NAMALWA (cell line): ENCODE results near the gene USH2A.

ENCODE experiments used
- DNase-seq: peaks from one replicate; pipeline ENCODE4 v3.0.0-alpha.2; 2015; ENCODE audit warnings: low spot score

Gene USH2A

DNA sequence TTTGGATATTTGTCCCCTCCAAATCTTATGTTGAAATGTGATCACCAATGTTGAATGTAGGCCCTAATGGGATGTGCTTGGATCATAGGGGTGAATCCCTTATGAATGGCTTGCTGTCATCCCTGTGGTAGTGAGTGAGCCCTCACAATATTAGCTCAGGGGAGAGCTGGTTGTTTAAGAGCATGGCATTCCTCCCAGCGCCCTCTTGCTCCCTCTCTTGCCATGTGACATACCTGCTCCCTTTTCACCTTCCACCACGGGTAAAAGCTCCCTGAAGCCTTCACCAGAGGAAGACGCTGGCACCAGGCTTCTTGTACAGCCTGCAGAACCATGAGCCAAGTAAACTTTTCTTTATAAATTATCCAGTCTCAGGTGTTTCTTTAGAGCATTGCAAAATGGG is 550.6 kb downstream of the USH2A start:
- no peak for DNase-seq

DNA sequence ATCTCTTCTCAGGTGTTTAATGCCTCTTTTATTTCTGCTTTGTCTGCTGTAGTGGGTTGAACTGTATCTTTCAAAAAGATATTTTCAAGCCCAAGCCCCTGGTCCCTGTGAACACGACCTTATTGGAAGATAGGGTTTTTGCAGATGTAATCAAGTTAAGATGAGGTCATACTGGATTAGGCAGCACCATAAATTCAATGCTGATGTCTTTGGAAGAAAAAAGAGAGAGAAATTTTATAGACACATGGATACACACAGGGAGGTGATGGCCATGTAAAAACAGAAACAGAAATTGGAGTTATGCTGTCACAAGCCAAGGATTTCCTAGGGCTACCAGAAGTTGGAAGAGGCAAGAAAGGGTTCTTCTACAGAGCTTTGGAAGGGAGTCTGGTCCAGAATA is 554.7 kb downstream of the USH2A start:
- no peak for DNase-seq

DNA sequence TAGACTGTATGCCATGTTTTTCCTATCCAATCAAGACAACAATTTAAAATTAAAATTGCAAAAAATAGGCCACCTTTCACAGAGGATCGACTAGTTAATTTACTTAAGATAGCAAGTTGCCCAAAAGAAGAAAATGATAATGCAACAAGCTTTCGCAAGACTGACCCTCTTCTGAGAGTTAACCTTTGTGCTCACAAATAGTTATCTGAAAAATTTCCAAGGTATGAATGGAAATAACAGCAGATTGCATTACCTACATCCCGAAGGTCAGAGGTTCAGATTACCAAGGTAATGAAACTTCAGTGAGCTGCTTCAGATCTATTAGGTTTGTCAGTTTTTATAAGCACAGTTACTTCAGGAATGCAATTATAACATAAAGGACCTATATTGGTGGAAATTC is 558.2 kb downstream of the USH2A start:
- DNase-seq, result no peak

DNA sequence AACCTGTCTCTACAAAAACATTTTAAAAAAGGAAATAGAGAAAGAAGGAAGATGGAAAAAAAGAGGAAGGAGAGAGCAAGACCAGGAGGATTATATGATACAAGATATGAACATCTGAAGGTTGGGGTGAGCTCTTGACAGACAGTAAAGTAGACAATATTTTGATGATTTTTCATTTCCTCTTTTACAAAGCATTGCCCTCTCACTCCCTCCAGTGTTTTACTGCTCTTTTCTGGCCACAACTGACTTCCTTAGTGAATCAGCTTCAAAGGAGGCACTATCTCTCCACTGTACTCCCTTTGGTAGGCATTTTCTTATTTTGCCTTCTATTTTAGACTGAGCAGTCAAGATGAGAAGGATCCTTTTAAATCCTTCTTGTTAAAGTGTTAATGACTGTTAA is 559.5 kb downstream of the USH2A start:
- peak; percentile 3 for DNase-seq

GRCh38 chr1:215860833-215861232 is 562.4 kb downstream of the USH2A start:
- no peak for DNase-seq

DNA sequence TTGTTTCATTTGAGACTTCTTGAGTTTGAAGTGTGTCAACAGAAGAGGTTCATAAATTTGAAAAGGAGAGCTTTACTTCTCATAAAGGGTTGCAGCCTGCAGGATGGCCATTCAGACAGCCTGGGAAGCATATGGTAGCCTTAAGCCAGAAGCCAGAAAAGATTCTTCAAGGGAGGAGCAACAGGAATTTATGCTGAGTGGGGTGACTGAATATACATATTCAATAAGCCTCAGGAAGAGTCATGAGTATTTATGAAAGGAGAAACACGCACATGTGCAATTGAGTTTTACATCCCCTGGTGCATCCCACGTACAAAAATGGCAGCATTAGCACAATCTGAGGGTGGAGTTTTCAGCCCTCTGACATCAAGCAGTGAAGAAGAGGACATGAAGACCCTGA is 565.9 kb downstream of the USH2A start:
- no peak for DNase-seq

DNA sequence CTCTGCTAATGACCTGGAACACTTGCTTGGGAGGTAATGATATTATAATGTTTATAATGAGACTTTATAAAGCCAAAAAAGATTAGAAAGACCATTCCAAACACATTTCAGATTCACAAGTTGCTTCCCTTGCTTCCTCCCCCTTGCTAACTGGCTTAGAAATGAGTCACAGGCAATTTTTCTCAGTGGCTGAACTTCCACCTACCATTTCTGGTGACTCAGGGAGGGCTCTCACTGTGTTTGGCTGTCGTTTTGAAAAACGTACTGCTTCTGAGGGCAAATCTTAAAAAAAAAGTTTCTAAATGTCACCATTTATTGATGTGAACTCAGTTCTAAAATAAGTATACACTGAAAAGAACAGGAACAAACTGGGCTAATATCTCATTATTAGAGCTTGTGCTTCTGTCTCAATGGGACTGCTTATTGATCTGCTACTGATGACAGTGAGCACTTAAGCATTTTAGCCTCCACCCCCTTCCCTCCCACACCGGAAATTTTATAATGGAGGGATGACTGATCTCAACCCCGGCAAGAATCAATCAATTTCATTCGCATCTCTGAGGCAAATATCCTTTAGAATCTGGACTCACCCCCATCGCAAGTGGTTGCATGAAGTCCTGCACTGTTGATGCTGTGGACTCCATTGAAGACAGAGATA is 577.9 kb downstream of the USH2A start:
- no peak for DNase-seq

- DNase-seq, result no peak
Observed at GRCh38 chr1:215844777-215845176, 578.5 kb downstream of the USH2A start.

DNA sequence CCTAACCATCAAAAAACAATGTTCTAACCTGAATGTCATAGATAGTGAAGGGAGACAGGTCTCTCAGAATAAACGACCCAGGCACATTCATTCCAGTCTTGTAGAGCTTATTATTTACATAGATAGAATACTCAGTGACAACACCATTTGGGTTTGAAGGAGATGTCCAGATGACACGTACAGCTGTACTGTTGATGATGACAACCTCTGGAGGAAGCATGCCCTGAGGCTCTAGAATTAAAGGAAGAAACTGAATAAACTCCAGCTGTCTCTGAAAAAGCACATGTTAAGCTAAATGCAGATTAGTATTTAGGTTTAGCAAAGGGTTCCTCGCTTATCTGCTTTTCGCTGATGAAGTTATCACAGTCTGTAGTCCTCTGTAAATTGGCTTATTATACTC is 579.0 kb downstream of the USH2A start:
- no peak for DNase-seq

- no peak for DNase-seq
Observed at GRCh38 chr1:215842905-215843304, 580.3 kb downstream of the USH2A start.

DNA sequence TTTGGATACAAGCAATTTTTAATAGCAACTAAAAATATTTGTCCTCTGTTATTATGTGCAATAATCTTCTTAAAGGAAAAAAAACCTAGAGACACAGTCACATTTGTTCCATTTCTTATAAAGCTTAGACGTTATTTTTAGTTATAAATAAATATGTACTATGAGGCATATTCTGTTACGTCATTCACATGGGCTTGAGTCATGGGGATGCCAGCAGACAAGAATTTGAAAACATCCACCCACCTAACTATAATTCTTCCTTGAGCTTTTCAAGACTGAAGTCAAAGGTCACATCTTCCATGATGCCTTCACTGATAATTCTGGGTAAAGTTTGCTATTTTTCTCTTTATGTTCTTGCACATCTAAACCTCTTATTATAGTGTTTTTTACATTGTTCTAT is 587.3 kb downstream of the USH2A start:
- DNase-seq, result no peak

DNA sequence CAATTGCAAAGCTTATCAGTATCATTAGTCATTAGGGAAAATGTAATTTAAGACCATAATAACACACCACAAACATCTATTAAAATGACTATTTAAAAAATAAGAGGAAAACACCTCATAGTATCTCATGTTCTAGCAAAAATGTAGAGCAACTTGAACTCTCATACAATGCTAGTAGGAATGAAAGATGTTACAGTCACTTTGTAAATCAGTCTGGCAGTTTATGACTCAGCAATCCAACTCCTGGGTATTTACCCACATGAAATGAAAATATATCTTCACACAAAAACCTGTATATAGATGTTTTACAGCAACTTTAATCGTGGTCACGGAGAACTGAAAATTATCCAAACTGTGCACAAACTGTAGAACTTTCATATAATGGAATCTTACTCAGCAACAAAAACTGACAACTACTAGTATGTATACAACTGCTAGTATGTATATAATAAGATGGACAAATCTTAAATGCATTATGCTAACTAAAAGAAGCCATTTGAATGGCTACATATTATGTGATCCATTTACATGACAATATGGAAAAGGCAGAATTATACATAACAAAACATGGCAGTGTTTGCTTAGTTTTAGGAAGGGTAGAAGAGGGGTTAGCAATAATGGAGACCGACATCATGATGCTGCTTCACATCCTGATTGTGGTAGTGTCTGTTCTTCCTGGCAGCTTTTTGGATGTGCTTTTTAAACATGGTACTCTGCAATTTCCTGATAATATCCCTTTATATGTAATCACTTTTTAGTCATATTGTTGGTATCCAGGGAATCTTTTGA is 589.1 kb downstream of the USH2A start:
- DNase-seq, result no peak

GRCh38 chr1:215830226-215830810 is 592.9 kb downstream of the USH2A start:
- DNase-seq, result no peak

DNA sequence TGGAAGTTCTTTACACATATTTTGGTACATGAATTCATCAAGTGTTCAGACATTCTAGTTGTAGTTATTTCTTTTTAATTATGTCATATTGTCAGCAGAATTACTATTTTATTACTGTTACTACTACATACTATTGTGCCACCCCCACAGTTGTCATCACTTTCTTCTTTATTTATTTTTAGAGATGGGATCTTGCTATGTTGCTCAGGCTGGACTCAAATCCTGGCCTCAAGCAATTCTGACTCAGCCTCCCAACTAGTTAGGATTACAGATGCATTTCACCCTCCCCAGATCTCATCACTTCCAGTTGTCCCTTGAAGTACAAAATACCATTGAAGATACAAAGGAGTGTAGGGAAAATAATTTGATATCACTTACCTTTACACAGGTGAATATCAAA is 598.2 kb downstream of the USH2A start:
- no peak for DNase-seq

GRCh38 chr1:215824245-215824644 is 599.0 kb downstream of the USH2A start:
- no peak for DNase-seq

- DNase-seq, result no peak
Observed at GRCh38 chr1:215819114-215819513, 604.1 kb downstream of the USH2A start.

- DNase-seq, result no peak
Observed at GRCh38 chr1:215807911-215808436, 615.3 kb downstream of the USH2A start.

- no peak for DNase-seq
Observed at GRCh38 chr1:215807218-215807617, 616.0 kb downstream of the USH2A start.

- no peak for DNase-seq
Observed at GRCh38 chr1:215797859-215798258, 625.4 kb downstream of the USH2A start.

GRCh38 chr1:215794156-215794555 is 629.1 kb downstream of the USH2A start:
- DNase-seq, result no peak

DNA sequence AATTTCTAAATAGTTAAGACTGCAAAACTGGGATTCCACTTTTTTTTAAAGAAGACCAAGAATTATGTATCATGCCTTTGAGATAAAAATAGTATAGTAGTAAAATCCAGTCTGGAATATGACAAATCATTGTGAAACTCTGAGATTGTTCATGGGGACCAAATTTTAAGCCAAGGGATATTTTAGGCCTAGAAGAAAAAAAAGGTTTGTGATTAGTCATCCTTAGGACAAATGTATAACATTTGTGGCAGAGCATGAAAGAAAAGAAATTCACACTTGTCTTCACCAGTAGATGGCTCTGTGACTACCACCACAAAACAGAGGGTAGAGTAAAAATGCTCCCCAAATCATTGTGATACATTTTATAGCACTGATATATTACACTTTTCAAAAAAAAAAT is 630.1 kb downstream of the USH2A start:
- DNase-seq, result peak; percentile 20

DNA sequence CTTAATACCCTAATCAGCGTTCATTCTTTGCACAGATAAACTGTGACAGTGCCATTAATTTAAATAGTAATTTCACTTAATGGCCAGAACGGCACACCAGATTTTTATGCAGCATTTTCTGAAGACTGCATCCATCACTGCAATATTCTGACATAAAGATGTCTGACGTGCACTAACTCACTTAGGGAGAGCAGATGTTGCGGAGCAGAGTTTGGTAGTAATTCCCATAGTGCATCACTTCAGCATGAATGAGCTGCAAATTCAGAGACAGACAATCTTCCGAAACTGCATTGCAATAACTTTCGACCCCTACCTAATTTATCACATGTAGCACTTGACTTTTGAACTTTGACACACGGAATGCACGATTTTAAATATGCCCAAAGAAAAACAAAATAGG is 630.8 kb downstream of the USH2A start:
- DNase-seq, result no peak

DNA sequence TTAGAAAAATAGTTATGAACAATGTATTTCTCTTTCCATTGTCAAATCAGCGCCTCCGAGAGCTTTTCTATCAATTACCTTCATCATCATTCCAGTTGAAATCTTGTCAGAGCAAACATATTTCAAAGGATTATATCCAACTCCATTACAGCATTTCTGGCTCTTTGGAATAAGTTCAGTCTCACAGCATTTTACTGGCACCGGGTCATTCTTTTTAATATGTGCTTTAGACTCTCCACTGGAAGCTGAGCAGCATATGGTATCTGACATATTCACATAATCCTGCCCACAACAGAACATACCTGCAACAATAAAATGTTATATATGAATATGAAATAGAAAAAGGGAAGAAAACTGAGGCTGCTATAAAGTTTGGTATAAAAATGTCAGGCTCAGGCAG is 633.3 kb downstream of the USH2A start:
- DNase-seq, result no peak
